Urinary bladder (tissue), 2 donors: ENCODE measurements around the gene SOX1. TPM values are rescaled to one million over a fixed set of nuclear protein-coding genes. Genes with fewer than 3 reads are reported as not detected.

Experiments
- polyA plus RNA-seq: library from polyadenylated mRNA; stranded (reverse); fragments of 200-250 nt; gene quantifications from one replicate; pipeline ENCODE4 v1.2.3, GENCODE V29; 2013
- small RNA-seq: library from RNA; depleted of rRNA; stranded (forward); fragments of <200 nt; gene quantifications from one replicate; pipeline ENCODE3, GENCODE V24; 2014
- total RNA-seq: library from RNA; depleted of rRNA; stranded (reverse); fragments of >200 nt; gene quantifications from one replicate; pipeline ENCODE4 v1.2.3, GENCODE V29; 2014
- donor health status: healthy.

The SOX1 gene
- total and polyA plus RNA-seq, 2 donors: not detected

Small RNAs within 50 kb of the gene (small RNA-seq; reads per million reads assigned to genes)
- gene RF00287: not detected
